HG02678 (cell line): ENCODE data around the gene HSPH1.

Source experiments
- ATAC-seq: cut with Tn5 transposase; IDR thresholded peaks from one replicate; pipeline ENCODE4 v1.9.1; 2021; ENCODE audit warnings: mild to moderate bottlenecking, moderate library complexity; ENCODE audit not compliant: unreplicated experiment

Gene HSPH1

GRCh38 chr13:31161557-31162150 is at the start of gene HSPH1:
Gene HSPH1 (minus strand): TSS chr13:31161904. CDS start chr13:31161582, 322 bp downstream.
- peak; percentile 83 for ATAC-seq

GRCh38 chr13:31209841-31210210 is 48.1 kb upstream of the HSPH1 start:
- ATAC-seq = no peak

GRCh38 chr13:31209172-31209840 is 47.6 kb upstream of the HSPH1 start:
- no peak for ATAC-seq

GRCh38 chr13:31208559-31209122 is 46.9 kb upstream of the HSPH1 start:
- ATAC-seq = no peak

GRCh38 chr13:31207661-31208552 is 46.2 kb upstream of the HSPH1 start:
- ATAC-seq = no peak

GRCh38 chr13:31204592-31204991 is 42.9 kb upstream of the HSPH1 start:
- no peak for ATAC-seq

- no peak for ATAC-seq
These were observed 39.8 kb upstream of the HSPH1 start for GRCh38 chr13:31201341-31202031.

GRCh38 chr13:31200637-31200971 is 38.9 kb upstream of the HSPH1 start:
- ATAC-seq = peak; percentile 19

- ATAC-seq = peak; percentile 86
These were observed 38.3 kb upstream of the HSPH1 start, which contains the start of gene B3GLCT for GRCh38 chr13:31199849-31200636. Gene B3GLCT (plus strand): TSS chr13:31199975. CDS start chr13:31200085, 110 bp downstream.

- ATAC-seq = no peak
These were observed 37.8 kb upstream of the HSPH1 start for GRCh38 chr13:31199527-31199848.

- no peak for ATAC-seq
These were observed 36.8 kb upstream of the HSPH1 start for GRCh38 chr13:31198519-31198918.

- ATAC-seq = no peak
These were observed 35.3 kb upstream of the HSPH1 start for GRCh38 chr13:31196992-31197391.

- no peak for ATAC-seq
These were observed 33.9 kb upstream of the HSPH1 start for GRCh38 chr13:31195616-31196015.

- no peak for ATAC-seq
These were observed 30.6 kb upstream of the HSPH1 start for GRCh38 chr13:31192306-31192705.

- ATAC-seq = no peak
These were observed 30.0 kb upstream of the HSPH1 start for GRCh38 chr13:31191748-31192147.

GRCh38 chr13:31184981-31185645 is 23.4 kb upstream of the HSPH1 start:
- no peak for ATAC-seq

GRCh38 chr13:31184451-31184850 is 22.7 kb upstream of the HSPH1 start:
- ATAC-seq = no peak

GRCh38 chr13:31182987-31183386 is 21.3 kb upstream of the HSPH1 start:
- ATAC-seq = no peak

GRCh38 chr13:31179754-31180153 is 18.1 kb upstream of the HSPH1 start:
- no peak for ATAC-seq

GRCh38 chr13:31179241-31179640 is 17.5 kb upstream of the HSPH1 start:
- no peak for ATAC-seq
